NCI-H1105 (cell line): ENCODE data around the gene EMSY.

ENCODE experiments used
- DNase-seq: peaks from one replicate; lab custom pipeline; 2025; lab: John Stamatoyannopoulos, UW

EMSY gene

GRCh38 chr11:76455331-76455730 lies 10.5 kb downstream of the EMSY start:
- no peak for DNase-seq

- DNase-seq: no peak
Observed at GRCh38 chr11:76455931-76456330, 11.1 kb downstream of the EMSY start.

- DNase-seq: no peak
Observed at GRCh38 chr11:76456571-76456970, 11.8 kb downstream of the EMSY start.

GRCh38 chr11:76459299-76459698 lies 14.5 kb downstream of the EMSY start:
- no peak for DNase-seq

- no peak for DNase-seq
Observed at GRCh38 chr11:76459846-76460245, 15.0 kb downstream of the EMSY start.

- no peak for DNase-seq
Observed at GRCh38 chr11:76462317-76462716, 17.5 kb downstream of the EMSY start.

GRCh38 chr11:76465701-76466100 lies 20.9 kb downstream of the EMSY start:
- no peak for DNase-seq

- no peak for DNase-seq
Observed at GRCh38 chr11:76466666-76467065, 21.8 kb downstream of the EMSY start.

- no peak for DNase-seq
Observed at GRCh38 chr11:76469141-76469540, 24.3 kb downstream of the EMSY start.

GRCh38 chr11:76471382-76471781 lies 26.6 kb downstream of the EMSY start:
- DNase-seq: no peak

GRCh38 chr11:76480241-76480640 lies 35.4 kb downstream of the EMSY start:
- DNase-seq: no peak

- no peak for DNase-seq
Observed at GRCh38 chr11:76491644-76492043, 46.8 kb downstream of the EMSY start.

- DNase-seq: no peak
Observed at GRCh38 chr11:76493040-76493439, 48.2 kb downstream of the EMSY start.

GRCh38 chr11:76493626-76494539 lies 49.1 kb downstream of the EMSY start:
- no peak for DNase-seq

GRCh38 chr11:76495019-76495418 lies 50.2 kb downstream of the EMSY start:
- no peak for DNase-seq

- DNase-seq: no peak
Observed at GRCh38 chr11:76496174-76496573, 51.4 kb downstream of the EMSY start.

- DNase-seq: no peak
Observed at GRCh38 chr11:76501526-76502202, 56.8 kb downstream of the EMSY start.

- DNase-seq: no peak
Observed at GRCh38 chr11:76506833-76507232, 62.0 kb downstream of the EMSY start.

GRCh38 chr11:76510060-76511047 lies 65.5 kb downstream of the EMSY start:
- no peak for DNase-seq

GRCh38 chr11:76512851-76513653 lies 68.2 kb downstream of the EMSY start:
- no peak for DNase-seq

- DNase-seq: no peak
Observed at GRCh38 chr11:76513654-76514034, 68.8 kb downstream of the EMSY start.
